ENCODE measurements around the gene METAP1.
"Not testable (repeated sequence)": the region's sequence is repeated elsewhere in the genome, so short reads cannot be mapped to it uniquely, and the experiment has no call there.

METAP1 gene

DNA sequence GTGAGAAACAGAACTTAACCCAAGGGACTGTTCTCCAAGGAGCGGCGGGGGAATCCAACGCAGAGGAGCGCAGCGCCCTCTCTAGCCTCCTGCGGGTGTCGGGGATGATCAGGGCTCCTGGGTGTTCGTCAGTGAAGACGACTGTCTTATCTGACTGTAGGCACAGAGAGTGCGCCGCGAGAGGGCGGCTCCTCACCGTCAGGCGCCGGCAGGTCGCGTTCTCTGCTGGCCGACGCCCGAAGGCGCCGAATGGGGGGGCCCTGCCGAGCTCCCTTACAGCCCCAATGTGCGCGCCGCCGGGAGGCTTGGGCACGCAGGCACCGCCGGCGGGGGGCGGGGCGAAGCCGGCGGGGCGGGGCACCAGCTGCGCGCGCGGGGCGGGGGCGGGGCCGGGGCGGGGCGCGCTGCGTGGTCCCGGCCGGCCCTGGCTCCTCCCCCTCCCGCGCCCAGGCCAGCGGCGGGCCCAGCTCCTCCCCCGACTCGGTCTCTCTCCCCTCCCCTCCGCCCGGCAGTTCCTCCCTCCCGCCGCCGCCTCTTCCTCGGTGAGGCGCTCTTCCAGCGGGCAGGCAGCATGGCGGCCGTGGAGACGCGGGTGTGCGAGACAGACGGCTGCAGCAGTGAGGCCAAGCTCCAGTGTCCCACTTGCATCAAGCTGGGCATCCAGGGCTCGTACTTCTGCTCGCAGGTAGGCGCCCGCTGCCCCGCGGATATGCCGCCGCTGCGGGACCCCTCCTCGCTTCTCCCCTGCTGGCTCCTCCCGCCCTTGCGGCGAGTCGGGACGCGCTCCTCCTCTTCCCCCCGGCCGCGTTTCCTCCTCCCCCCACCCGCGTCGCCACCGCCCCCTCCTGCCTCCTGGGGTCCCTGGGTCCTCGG lies at the start of gene METAP1:
Gene METAP1 (plus strand): TSS at position 539 of the 873 bp plus-strand sequence. CDS start 33 bp downstream, at position 572.
- DNase-seq, result peak; percentile 87 to 96 (median 94)

DNA sequence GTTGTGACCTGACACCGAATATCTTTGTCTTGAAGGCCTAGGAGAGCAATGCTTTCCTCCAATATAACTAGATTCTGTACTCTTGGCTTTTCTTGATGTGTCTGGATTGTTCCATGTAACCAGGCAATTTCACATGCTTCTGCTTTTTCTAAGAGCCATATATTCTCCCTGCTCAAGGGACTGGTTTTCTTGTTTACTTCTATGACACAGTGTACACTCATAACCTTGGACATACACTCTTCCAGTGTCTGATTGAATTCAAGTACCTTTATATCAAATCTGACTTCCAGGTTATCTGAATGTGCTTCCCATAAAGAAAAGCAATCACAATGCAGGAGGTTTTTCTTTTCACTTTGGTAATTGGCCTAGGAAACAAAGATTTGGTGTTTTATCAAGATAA lies 49.2 kb upstream of the METAP1 start:
- no peak for DNase-seq

DNA sequence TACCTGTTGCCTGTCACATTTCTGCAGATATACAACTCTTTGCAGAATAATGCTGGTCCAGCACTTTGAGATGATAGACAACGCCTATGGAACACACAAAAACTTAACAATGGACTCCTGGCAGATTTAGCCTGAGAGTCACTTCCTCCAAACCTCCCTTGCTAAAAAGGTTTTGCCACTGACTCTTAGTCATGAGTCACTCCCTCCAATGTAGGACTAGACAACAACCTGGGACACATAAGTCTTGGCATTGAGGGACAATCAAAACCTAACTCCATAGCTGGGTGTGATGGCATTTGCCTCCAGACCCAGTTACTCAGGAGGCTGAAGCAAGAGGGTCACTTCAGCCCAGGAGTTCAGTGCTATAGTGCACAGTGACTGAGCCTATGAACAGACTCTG lies 44.6 kb upstream of the METAP1 start:
- DNase-seq, result no peak

DNA sequence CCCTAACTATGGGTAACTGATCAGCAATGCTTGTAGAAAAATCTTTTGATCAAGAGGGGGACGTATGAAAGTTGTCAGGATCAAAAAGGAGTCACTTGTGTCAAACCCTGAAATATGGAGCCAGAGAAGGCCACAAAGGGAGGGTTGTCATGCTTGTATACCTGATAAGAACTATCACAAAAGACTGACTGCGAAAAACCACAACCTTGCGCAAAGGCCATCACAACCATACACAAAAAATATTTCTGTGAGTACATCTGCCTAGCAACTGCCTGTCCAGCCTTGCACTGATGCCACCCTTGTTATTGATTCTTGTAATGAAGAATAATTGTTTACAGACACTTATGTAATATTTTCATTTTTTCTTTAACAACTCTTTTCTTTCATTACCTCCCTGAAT lies 43.8 kb upstream of the METAP1 start:
- DNase-seq, result no peak

DNA sequence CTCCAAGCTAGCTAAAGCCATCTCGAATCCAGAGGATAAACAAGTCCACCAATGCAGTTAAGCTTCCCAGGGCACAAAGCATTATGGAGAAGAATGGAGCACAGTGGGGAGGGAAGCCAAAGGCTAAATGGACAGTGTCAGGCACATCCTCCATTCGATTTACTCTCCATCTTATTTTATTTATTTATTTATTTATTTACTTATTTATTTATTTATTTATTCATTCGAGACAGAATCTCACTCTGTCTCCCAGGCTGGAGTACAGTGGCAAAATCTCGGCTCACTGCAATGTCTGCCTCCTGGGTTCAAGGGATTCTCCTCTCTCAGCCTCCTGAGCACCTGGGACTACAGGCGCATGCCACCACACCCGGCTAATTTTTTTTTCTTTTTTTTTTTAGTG lies 40.3 kb upstream of the METAP1 start:
- no peak for DNase-seq

DNA sequence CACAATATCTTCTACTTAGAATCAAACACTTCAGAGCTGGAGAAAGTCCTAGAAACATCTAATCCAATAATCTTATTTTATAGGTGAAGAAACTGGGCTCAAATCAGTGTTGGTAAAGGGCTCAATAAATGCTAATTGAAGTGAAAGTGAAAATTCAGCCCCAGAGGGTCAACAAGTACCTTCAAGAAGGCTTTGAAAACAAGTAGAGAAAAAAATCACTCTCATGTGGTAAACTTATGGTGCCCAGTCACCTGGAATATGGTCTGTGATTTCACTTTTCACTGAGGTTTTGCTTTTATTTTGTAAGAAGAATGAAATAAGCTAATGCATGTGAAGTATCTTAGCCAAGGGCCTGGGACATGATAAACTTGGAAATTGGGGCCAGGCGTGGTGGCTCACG lies 37.5 kb upstream of the METAP1 start:
- DNase-seq, result no peak

DNA sequence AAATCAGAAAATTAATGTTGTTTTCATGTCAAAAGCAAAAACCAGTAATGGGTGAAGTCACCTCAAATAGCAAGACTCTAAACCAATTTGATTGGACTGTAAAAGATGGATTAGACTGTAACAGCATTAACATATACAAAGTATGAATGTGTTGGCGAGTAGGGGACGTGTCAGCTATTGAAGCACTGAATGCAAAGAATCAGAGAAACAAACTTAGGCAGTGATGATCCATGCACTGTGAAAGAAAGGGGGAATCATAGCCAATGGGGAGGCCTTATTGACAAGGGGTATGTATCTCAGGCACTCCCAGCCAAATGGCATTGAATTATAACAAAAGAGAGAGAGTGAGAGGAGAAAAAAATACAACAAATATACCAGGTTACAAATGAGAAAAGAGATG lies 36.1 kb upstream of the METAP1 start:
- no peak for DNase-seq

DNA sequence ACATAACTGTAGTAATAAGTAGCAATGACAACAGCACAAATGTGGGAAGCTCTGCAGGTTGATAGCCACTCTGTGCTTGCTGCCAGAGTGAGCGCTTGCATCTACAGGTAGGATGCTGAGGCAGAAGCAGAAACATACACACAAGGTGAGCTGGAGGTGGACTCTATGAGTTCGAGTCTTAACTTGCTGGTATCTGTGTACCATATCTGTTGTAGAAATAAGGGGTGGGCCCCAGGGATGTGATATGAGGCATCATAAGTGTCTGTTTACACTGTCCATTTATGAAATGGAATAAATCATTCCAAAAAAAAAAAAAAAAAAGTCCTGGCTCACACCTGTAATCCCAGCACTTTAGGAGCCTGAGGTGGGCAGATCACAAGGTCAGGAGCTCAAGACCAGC lies 33.8 kb upstream of the METAP1 start:
- DNase-seq, result no peak

DNA sequence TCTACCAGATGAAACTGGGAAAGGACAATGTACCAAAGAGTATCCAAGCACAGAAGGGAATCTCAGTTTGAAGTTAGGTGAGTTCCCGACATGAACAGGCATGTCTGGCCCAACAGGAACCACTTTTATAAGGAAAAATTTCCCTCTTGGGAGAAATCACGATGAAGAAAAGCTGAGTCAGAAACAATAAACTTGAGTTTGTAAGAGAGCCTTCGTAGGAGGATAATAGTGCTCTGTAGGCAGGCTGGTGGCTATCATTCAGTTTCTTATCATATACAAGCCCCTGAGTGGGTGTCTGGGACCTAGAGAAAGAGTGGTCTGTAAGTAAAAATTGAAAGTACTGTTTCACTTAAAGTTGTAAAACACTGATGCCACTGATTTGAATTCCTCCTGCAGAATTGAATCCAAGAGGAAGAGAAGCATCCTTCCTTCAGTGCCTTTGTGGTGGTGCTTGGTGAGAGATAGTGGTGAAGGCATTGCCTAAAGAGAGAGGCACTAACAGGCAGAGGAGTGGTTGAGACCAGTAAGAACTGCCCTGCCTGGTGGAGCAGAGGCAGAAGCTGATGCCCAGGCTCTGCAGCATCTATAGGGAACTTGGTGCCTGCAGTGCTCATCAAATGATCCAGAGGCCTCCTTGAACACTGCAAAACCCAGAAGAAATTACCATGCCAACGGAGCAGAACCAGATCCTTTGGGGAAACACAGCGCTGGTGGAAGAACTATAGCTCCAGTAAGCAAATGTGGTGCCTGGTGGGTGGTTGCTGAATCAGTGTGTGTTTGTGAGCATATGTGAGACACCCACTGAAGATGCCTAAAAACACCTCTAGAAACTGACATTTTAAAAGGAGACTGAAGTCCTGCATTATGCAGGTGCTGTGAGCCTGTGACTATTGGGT lies 31.7 kb upstream of the METAP1 start:
- DNase-seq, result no peak

DNA sequence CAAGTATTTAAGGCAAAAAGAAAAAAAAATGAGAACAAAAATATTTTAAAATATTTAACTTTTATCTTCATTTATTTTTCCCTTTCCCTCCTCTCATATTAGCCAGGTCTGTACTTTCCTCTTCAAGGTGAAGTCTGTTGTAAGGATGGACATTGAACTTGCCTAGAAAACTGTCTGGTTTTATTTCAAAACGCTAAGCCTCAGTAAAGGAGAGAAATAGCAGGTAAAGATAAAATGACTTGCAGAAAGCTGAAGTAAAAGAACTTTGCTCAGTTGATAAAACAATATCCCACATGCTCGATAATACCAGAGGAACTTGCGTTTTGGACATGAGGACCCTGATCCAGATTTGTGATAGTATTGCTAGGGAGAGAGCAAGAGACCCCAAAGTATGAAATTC lies 28.6 kb upstream of the METAP1 start:
- no peak for DNase-seq

DNA sequence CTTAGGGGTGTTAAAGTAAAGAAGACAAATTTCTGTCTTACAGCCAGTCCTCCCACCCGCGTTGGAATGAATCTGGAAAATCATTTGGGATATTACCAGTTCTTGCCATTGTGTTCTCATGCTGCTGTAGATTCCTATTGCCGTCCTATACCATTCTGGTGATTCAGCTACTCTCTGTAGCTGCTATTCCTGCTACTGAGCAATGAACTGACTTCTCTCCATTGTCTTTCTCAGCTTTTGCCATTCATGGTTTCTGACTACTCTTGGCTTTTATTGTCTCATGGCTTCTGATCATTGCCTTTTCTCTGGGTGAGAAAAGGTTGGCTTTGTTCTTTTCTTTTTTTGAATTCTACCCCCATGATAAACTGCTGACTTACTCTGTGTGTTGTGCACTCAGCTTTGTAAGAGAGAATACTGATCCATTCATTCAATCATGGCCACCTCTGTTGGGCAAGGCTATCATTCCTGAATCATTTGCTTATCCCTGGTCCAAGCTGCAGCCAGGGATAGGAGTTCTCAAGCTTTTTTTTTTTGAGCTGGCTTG lies 27.7 kb upstream of the METAP1 start:
- DNase-seq, result no peak

DNA sequence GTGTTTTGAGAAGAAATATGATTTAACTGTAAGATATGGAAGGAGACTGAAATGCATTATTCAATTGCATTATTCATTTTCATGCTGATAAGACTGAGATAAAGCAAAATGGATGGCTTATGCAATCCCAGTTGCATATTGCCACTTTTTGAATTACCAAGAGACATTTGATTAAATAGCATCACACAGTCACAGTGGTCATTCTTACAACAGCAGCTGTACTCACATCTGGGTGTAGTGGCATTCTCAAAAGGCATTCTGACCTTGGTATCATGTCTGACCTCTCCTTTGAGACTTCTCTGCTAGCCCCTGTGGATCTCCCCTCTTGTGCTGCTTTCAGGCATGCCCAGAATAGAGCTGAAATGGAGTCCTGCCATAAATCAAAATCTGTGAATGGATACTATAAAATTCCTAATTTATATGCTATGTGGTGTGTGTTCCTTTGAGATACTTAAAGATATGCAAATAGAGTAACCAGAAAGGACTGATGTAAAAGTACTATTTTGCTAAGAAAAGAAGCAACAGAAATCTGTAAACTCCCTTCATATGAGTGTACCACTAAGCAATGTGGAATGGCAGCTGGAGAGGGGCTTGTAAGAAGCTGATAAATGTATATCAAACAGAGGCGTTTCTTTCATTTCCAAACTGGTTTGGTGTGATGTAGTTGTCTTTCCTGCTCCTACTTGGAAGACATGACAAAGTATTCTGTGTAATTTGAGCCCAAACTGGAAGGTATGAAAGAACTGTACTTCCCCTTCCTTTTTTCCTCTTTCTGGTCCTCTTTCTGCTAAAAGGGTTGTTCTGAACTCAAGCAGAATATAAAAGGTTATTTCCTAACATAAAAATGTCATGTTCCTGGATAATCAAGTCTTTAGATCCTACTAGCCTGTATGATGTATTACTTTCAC lies 25.4 kb upstream of the METAP1 start:
- no peak for DNase-seq

DNA sequence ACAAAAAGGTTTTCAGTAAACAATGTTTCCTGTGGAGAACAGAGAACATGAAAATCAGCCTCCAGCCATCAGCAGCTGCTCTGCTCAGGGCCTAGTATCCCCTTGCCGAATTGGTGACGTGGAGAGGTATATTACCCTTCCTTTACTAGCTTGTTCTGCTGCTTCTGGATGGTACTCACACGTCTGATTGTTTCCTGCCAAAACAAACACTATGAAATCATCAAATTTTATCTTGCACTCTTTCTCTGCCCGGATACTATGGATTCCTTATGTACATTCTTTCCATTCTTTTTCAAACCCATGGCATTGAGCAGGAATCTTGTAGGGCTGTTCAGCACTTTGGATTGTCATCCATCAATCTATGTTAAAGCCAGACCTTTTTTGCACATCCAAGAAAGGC lies 18.8 kb upstream of the METAP1 start:
- no peak for DNase-seq

DNA sequence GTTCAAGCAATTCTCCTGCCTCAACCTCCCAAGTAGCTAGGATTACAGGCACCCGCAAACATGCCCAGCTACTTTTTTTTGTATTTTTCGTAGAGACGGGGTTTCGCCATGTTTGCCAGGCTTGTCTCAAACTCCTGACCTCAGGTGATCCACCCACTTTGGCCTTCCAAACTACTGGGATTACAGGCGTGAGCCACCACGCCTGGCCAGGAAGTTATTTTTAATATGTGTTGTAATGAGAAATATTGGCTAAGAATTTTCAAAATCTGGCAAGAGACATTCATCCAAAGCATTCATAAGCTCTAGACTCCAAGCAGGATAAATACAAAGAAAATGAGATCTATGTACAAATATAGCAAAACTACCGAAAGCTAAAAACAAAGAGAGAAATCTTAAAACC lies 18.0 kb upstream of the METAP1 start:
- DNase-seq, result no peak

DNA sequence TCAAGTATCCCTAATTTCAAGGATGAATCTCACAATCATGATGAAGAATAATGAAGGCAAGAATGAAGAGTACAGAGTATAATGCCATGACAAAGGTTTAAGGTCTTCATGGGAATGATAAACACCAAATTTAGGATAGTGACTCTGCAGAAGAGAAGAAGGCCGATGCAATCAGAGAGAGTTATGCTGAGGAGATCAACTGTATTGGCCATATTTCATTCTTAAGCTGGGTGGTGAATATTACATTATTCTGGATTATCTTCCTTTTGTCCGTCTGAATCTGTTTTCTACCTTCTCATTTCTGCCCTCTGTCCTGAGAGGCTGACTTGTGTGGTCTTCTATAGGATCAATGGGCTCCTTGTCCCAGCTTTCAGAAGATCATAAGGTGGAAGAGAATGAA lies 7.8 kb upstream of the METAP1 start:
- DNase-seq, result no peak

DNA sequence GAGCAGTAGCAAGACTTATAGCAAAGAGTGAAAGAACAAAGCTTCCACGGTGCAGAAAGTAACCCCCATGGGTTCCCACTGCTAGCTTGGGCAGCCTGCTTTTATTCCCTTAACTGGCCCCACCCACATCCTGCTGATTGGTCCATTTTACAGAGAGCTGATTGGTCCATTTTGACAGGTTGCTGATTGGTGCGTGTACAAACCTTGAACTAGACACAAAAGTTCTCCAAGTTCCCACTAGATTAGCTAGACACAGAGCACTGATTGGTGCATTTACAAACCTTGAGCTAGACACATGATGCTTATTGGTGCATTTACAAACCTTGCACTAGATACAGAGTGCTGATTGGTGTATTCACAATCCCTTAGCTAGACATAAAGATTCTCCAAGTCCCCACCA lies 2.7 kb upstream of the METAP1 start:
- DNase-seq, result not testable (repeated sequence)

DNA sequence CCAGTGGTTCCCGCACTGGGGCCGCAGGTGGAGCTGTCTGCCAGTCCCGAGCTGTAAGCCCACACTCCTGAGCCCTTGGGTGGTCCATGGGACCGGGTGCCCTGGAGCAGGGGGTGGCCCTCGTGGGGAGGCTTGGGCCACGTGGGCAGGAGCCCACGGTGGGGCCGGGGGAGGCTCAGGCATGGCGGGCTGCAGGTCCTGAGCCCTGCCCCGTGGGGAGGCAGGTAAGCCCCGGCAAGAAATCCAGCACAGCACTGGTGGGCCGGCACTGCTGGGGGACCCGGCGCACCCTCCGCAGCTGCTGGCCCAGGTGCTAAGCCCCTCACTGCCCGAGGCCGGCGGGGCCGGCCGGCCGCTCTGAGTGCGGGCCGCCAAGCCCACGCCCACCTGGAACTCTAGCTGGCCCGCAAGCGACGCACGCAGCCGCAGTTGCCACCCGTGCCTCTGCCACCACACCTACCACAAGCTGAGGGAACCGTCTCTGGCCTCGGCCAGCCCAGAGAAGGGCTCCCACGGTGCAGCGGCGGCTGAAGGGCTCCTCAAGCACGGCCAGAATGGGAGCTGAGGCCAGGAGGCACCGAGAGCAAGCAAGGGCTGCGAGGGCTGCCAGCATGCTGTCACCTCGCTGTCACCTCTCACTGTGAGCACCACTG lies 2.0 kb upstream of the METAP1 start:
- DNase-seq, result peak in 1 of 4 experiments; percentile 2

DNA sequence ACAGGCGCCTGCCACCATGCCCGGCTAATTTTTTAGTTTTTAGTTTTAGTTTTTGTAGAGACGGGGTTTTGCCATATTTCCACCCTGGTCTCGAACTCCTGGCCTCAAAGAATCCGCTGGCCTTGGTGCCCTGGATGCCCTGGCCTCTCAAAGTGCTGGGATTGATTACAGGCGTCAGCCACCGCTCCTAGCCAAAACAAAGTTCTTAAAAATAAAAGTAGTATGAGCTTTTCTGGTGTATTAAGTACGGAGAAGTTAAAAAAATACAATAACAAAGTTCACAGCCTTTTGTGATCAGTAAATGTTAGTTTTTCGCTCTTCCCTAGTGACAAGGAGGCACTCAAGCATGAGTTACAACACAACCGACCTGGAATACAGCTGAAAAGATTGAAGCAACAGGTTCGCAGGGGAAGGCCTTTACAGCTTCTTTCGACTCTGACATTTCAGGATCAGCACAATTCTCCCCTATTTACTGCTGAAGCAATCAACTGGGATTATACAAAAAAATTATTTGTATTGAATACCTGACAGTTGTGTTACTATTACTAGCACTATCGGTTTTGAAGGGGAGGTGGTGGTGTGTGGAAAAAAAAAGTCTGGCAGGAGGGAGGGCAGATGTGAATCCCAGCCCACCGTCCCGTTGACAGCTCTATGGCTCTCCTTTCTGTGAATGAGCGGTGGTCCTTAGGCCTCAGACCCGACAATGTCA lies 893 bp upstream of the METAP1 start:
- DNase-seq, result no peak

DNA sequence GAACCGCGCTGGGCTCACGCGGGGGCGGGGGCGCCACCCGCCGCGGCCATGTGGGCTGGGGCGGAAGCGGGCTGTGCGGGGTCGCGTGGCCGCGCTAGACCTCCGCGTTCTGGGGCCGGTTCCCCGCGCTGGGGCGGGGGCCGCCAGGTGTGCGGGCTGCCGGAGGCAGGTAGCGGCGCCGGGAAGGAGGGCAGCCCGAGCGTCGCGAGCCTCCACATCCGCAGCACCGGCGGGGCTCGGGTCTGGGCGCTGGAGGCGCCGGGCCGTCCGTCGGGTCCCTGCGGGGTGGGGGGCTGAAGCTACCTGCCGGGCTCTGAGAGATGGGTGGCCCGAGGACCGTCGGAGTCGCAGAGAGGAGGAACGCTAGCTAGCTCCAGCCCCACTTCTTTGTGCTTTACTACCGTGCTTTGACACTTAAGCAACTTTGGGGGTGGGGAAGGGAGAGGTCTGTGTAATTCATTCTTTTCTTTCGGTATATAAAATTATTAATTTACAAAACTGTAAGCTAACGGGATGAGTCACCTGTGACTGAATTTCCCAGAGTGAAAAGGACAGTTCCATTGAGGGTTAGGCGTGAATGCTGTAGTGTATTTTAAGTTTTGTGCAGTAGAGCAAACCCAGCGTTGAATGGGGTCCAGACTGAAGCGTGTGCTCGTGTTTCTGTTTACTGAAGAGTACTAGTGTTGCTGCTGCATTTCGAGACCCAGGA lies 689 bp downstream of the METAP1 start:
- peak in 3 of 4 experiments; percentile 4 to 45 (median 25) for DNase-seq

DNA sequence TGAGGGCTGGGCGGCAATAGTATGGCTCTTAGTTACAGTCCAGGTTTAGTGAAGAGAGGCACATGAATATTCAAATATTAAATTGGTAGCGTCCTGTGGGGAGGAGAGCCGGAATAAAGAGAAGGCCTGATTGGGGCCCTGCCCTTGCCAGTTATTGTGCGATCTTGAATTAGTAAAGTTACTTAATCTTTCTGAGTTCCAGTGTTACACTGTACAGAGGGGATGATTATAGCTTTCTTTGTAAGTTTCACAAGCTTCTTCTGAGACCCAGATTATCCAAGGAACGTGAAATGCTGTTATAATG lies 1.2 kb downstream of the METAP1 start:
- no peak for DNase-seq

DNA sequence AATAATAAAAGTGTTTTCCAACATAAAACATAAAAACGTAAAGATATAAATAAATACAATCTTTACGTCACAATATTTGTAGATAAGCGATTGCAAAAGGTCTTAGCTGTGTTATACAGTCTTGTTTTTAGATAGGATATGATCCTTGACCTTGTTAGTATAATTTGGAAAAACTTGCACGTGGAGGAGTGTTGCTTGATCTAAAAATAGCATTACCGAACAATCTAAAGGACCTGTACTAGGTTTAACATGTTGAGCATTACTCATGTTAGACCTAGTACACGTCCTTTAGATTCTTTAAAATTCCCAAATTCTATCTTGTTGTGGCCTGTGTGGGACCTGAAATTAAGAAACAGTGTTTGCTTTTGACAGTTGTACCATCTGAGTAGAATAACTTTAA lies 1.6 kb downstream of the METAP1 start:
- DNase-seq, result no peak

All from activated CD4-positive, CD25-positive, alpha-beta regulatory T cell (primary cell).